Colonic mucosa (tissue), 4 donors: ENCODE results near the gene TBC1D22A. TPM values are rescaled to one million over a fixed set of nuclear protein-coding genes. Genes with fewer than 3 reads are reported as not detected.

Experiments used
- DNase-seq: peaks from one replicate; pipeline ENCODE4 v3.0.0-alpha.2; 2020
- H3K27ac ChIP-seq: fragments of 200-600 bp; one replicate; pipeline ENCODE4 v1.8.0; 2021
- H3K27me3 ChIP-seq: fragments of 200-600 bp; one replicate; pipeline ENCODE4 v1.8.0; 2021
- H3K36me3 ChIP-seq: fragments of 200-600 bp; one replicate; pipeline ENCODE4 v1.8.0; 2021
- H3K4me1 ChIP-seq: fragments of 200-600 bp; one replicate; pipeline ENCODE4 v1.8.0; 2021; ENCODE audit warnings: mild to moderate bottlenecking
- H3K4me3 ChIP-seq: fragments of 200-600 bp; one replicate; pipeline ENCODE4 v1.8.0; 2021
- H3K9ac ChIP-seq, 2 donors: one replicate each; pipeline ENCODE4 v1.7.0; 2013; ENCODE audit warnings: control low read depth in 2 of 2, low read depth in 2 of 2, low read length in 2 of 2
- H3K9me3 ChIP-seq: fragments of 200-600 bp; one replicate; pipeline ENCODE4 v1.8.0; 2021
- CTCF ChIP-seq: fragments of 200-600 bp; IDR thresholded peaks from one replicate; pipeline ENCODE4 v1.8.0; 2022; ENCODE audit warnings: antibody characterized with exemption, mild to moderate bottlenecking
- intact Hi-C: fragments of 100-400 bp; cut with DNase I; formaldehyde crosslinking; loops from one replicate; pipeline ENCODE4 v1.14.1; 2022
- total RNA-seq, 2 donors: library from RNA; stranded (reverse); fragmentation: NEBNext Ultra II Directional in 1 of 2; extraction: Animal tissue kit (Norgen Biotek cat#: 25700) in 1 of 2; gene quantifications; one replicate each; pipeline ENCODE4 v1.2.1, GENCODE V29; 2021
- donor health status: healthy.
- donor health status: DM: no; HTN: no; CAD: no.
- donor health status: DM: no; HTN: no; CAD: no.

Gene TBC1D22A
- total RNA-seq, 2 donors from 2014 or later, result 34.2 to 36.4 TPM

- intact Hi-C loops, result no loop called here
These were observed 73.2 kb downstream of the TBC1D22A start for GRCh38 chr22:46835693-46836092.

GRCh38 chr22:46841522-46841921 lies 79.1 kb downstream of the TBC1D22A start:
- H3K27ac ChIP-seq, result no peak overlapping the region
- intact Hi-C loops, result no loop called here
- no peak for DNase-seq
- no peaks in the 10 kb centered on the region for H3K27me3 ChIP-seq
- H3K9ac ChIP-seq, result no peak overlapping the region
- no peak for TF ChIP-seq CTCF
- H3K4me3 ChIP-seq, result no peak overlapping the region
- H3K9me3 ChIP-seq, result no peaks in the 10 kb centered on the region
- no peaks in the 10 kb centered on the region for H3K36me3 ChIP-seq
- H3K4me1 ChIP-seq, result no peaks in the 10 kb centered on the region

More at GRCh38 chr22:46835693-46836092, 73.2 kb downstream of the TBC1D22A start:
- Histone ChIP-seq H3K27me3 (no peaks in the 10 kb centered on the region), H3K4me3 (no peak overlapping the region), H3K9me3 (no peaks in the 10 kb centered on the region), H3K4me1 (no peaks in the 10 kb centered on the region), H3K9ac (no peak overlapping the region), H3K27ac (no peak overlapping the region), H3K36me3 (no peaks in the 10 kb centered on the region)
- TF ChIP-seq CTCF, result no peak
- DNase-seq, result no peak

GRCh38 chr22:46842606-46843005 lies 80.2 kb downstream of the TBC1D22A start:
- no peak for TF ChIP-seq CTCF
- Histone ChIP-seq H3K27me3 (no peaks in the 10 kb centered on the region), H3K36me3 (no peaks in the 10 kb centered on the region), H3K27ac (no peak overlapping the region), H3K4me1 (no peaks in the 10 kb centered on the region), H3K9me3 (no peaks in the 10 kb centered on the region), H3K4me3 (no peak overlapping the region), H3K9ac (no peak overlapping the region)
- no peak for DNase-seq
- intact Hi-C loops, result no loop called here

- H3K4me3 ChIP-seq, result no peak overlapping the region
These were observed 81.4 kb downstream of the TBC1D22A start for GRCh38 chr22:46843821-46844255.

GRCh38 chr22:46844606-46845210 lies 82.3 kb downstream of the TBC1D22A start:
- no peak for DNase-seq
- Histone ChIP-seq H3K9me3 (no peaks in the 10 kb centered on the region), H3K9ac (no peak overlapping the region), H3K27ac (no peak overlapping the region), H3K27me3 (no peaks in the 10 kb centered on the region), H3K4me1 (no peaks in the 10 kb centered on the region), H3K36me3 (no peaks in the 10 kb centered on the region), H3K4me3 (no peak overlapping the region)
- TF ChIP-seq CTCF, result no peak
- intact Hi-C loops, result no loop called here

More at GRCh38 chr22:46843821-46844255, 81.4 kb downstream of the TBC1D22A start:
- no peaks in the 10 kb centered on the region for H3K36me3 ChIP-seq
- H3K27me3 ChIP-seq, result no peaks in the 10 kb centered on the region
- TF ChIP-seq CTCF, result no peak
- no peak for DNase-seq
- H3K9me3 ChIP-seq, result no peaks in the 10 kb centered on the region
- H3K4me1 ChIP-seq, result no peaks in the 10 kb centered on the region
- no peak overlapping the region for H3K27ac ChIP-seq
- intact Hi-C loops, result no loop called here
- H3K9ac ChIP-seq, result no peak overlapping the region
